Thymus (tissue), 11 donors: Measurements from ENCODE around the gene CNPY3. TPM values are rescaled to one million over a fixed set of nuclear protein-coding genes. Genes with fewer than 3 reads are reported as not detected.

Source experiments
- DNase-seq, 9 donors: peaks; one replicate each; pipeline ENCODE4 v3.0.0-alpha.2; 2013; ENCODE audit warnings: low spot score in 9 of 9, low read depth in 6 of 9, missing footprints in 1 of 9
- H3K27ac ChIP-seq, 2 donors: one replicate each; pipeline ENCODE4 v1.5.1; 2013; ENCODE audit warnings: control low read depth in 1 of 2, low read depth in 1 of 2, low read length in 1 of 2, mild to moderate bottlenecking in 1 of 2, moderate library complexity in 1 of 2
- H3K27me3 ChIP-seq, 2 donors: one replicate each; pipeline ENCODE4 v1.5.1; 2013; ENCODE audit warnings: low read length in 1 of 2; ENCODE audit not compliant: control insufficient read depth in 2 of 2, insufficient read depth in 1 of 2
- H3K36me3 ChIP-seq, 2 donors: one replicate each; pipeline ENCODE4 v1.5.1; 2013; ENCODE audit warnings: low read length in 1 of 2, mild to moderate bottlenecking in 1 of 2, moderate library complexity in 1 of 2; ENCODE audit not compliant: control insufficient read depth in 2 of 2, insufficient read depth in 2 of 2
- H3K4me1 ChIP-seq, 2 donors: one replicate each; pipeline ENCODE4 v1.5.1; 2013; ENCODE audit warnings: low read length in 2 of 2; ENCODE audit not compliant: control insufficient read depth in 2 of 2, insufficient read depth in 2 of 2
- H3K4me3 ChIP-seq, 2 donors: one replicate each; pipeline ENCODE4 v1.5.1; 2013; ENCODE audit warnings: low read length in 2 of 2, control low read depth in 1 of 2, mild to moderate bottlenecking in 1 of 2
- H3K9me3 ChIP-seq, 2 donors: one replicate each; pipeline ENCODE4 v1.5.1; 2013; ENCODE audit warnings: low read length in 1 of 2, mild to moderate bottlenecking in 1 of 2; ENCODE audit not compliant: control insufficient read depth in 2 of 2, insufficient read depth in 1 of 2
- WGBS: extraction: QIAGEN DNeasy Blood & Tissue Kit; methylation state at CpG from one replicate; pipeline ENCODE4 v1.1.7; 2013; 5-methylcytosine and 5-hydroxymethylcytosine counted together
- polyA plus RNA-seq: library from polyadenylated mRNA; stranded (reverse); fragments of 200-250 nt; gene quantifications from one replicate; pipeline ENCODE4 v1.2.3, GENCODE V29; 2013
- total RNA-seq: library from RNA; stranded (reverse); fragments of 120-200 nt; gene quantifications from one replicate; pipeline ENCODE4 v1.2.4, GENCODE V29; 2013
- donor health status: healthy.

CNPY3 gene
- total and polyA plus RNA-seq, 2 donors, result 59.3 to 62.6 TPM

- WGBS, result 60% methylated on average over 13 of the region's 13 CpGs
These were observed 30.6 kb downstream of the CNPY3 start for GRCh38 chr6:42959917-42960242.

GRCh38 chr6:42960243-42961019 is 31.2 kb downstream of the CNPY3 start, which contains the start of gene GNMT:
Gene GNMT (plus strand): TSS chr6:42960754. CDS start chr6:42960768, 14 bp downstream.
- DNase-seq, result peak in 2 of 9 donors; percentile 34 to 51

More at GRCh38 chr6:42959917-42960242, 30.6 kb downstream of the CNPY3 start:
- DNase-seq, result no peak
- Histone ChIP-seq H3K9me3 (peaks cover 0 to 4% of the 10 kb centered on the region in 2 donors), H3K27ac (no peak overlapping the region), H3K27me3 (peaks cover 0 to 14% of the 10 kb centered on the region in 2 donors), H3K4me3 (peak overlapping the region in 1 of 2 donors; percentile 26), H3K4me1 (peaks cover 14 to 51% of the 10 kb centered on the region in 2 donors), H3K36me3 (peaks cover 22 to 27% of the 10 kb centered on the region in 2 donors)

GRCh38 chr6:42961020-42961470 is 31.8 kb downstream of the CNPY3 start:
- Histone ChIP-seq H3K9me3 (peaks cover 0 to 4% of the 10 kb centered on the region in 2 donors), H3K27ac (no peak overlapping the region), H3K4me1 (peaks cover 14 to 52% of the 10 kb centered on the region in 2 donors), H3K27me3 (peaks cover 0 to 14% of the 10 kb centered on the region in 2 donors), H3K36me3 (peaks cover 34 to 38% of the 10 kb centered on the region in 2 donors), H3K4me3 (peak overlapping the region; percentile 26 to 41)
- WGBS, result 48% methylated on average over 15 of the region's 15 CpGs
- peak in 1 of 9 donors; percentile 20 for DNase-seq

More at GRCh38 chr6:42960243-42961019, 31.2 kb downstream of the CNPY3 start, which contains the start of gene GNMT:
- H3K27ac ChIP-seq, result no peak within 1 kb of the TSS
- peaks cover 28 to 32% of the 10 kb centered on the region in 2 donors for H3K36me3 ChIP-seq
- WGBS, result 7% methylated on average over 62 of the region's 62 CpGs
- H3K27me3 ChIP-seq, result peaks cover 0 to 14% of the 10 kb centered on the region in 2 donors
- peaks cover 14 to 52% of the 10 kb centered on the region in 2 donors for H3K4me1 ChIP-seq
- peak within 1 kb of the TSS; percentile 26 to 41 for H3K4me3 ChIP-seq
- H3K9me3 ChIP-seq, result peaks cover 0 to 4% of the 10 kb centered on the region in 2 donors

- DNase-seq, result no peak
- peaks cover 0 to 14% of the 10 kb centered on the region in 2 donors for H3K27me3 ChIP-seq
- H3K27ac ChIP-seq, result peak overlapping the region in 1 of 2 donors; percentile 74
- 97% methylated on average over 12 of the region's 12 CpGs for WGBS
- H3K9me3 ChIP-seq, result peaks cover 0 to 4% of the 10 kb centered on the region in 2 donors
- H3K4me3 ChIP-seq, result no peak overlapping the region
- H3K4me1 ChIP-seq, result peaks cover 14 to 52% of the 10 kb centered on the region in 2 donors
- peaks cover 43 to 46% of the 10 kb centered on the region in 2 donors for H3K36me3 ChIP-seq
These were observed 32.8 kb downstream of the CNPY3 start for GRCh38 chr6:42962096-42962495.

- DNase-seq, result peak in 5 of 9 donors; percentile 47 to 85 (median 69)
- 86% methylated on average over 13 of the region's 13 CpGs for WGBS
- Histone ChIP-seq H3K36me3 (peaks cover 47 to 52% of the 10 kb centered on the region in 2 donors), H3K4me3 (no peak overlapping the region), H3K4me1 (peaks cover 14 to 52% of the 10 kb centered on the region in 2 donors), H3K9me3 (peaks cover 0 to 4% of the 10 kb centered on the region in 2 donors), H3K27me3 (peaks cover 0 to 14% of the 10 kb centered on the region in 2 donors), H3K27ac (peak overlapping the region in 1 of 2 donors; percentile 74)
These were observed 33.4 kb downstream of the CNPY3 start for GRCh38 chr6:42962502-42963178.

- peaks cover 14 to 52% of the 10 kb centered on the region in 2 donors for H3K4me1 ChIP-seq
- peaks cover 0 to 14% of the 10 kb centered on the region in 2 donors for H3K27me3 ChIP-seq
- H3K27ac ChIP-seq, result peak overlapping the region in 1 of 2 donors; percentile 74
- no peak overlapping the region for H3K4me3 ChIP-seq
- peaks cover 51 to 56% of the 10 kb centered on the region in 2 donors for H3K36me3 ChIP-seq
- no peak for DNase-seq
- H3K9me3 ChIP-seq, result peaks cover 0 to 4% of the 10 kb centered on the region in 2 donors
- 96% methylated on average over 12 of the region's 12 CpGs for WGBS
These were observed 34.0 kb downstream of the CNPY3 start for GRCh38 chr6:42963179-42963854.

GRCh38 chr6:42963855-42964605 is 34.8 kb downstream of the CNPY3 start:
- WGBS, result 98% methylated on average over 9 of the region's 9 CpGs
- peak in 3 of 9 donors; percentile 43 to 72 (median 69) for DNase-seq
- Histone ChIP-seq H3K4me1 (peaks cover 14 to 52% of the 10 kb centered on the region in 2 donors), H3K4me3 (no peak overlapping the region), H3K9me3 (peaks cover 0 to 4% of the 10 kb centered on the region in 2 donors), H3K27ac (peak overlapping the region in 1 of 2 donors; percentile 74), H3K36me3 (peaks cover 58 to 63% of the 10 kb centered on the region in 2 donors), H3K27me3 (peaks cover 0 to 14% of the 10 kb centered on the region in 2 donors)

- no peaks in the 10 kb centered on the region for H3K27me3 ChIP-seq
- H3K27ac ChIP-seq, result no peak overlapping the region
- WGBS, result 91% methylated on average over 7 of the region's 7 CpGs
- peaks cover 64 to 88% of the 10 kb centered on the region in 2 donors for H3K36me3 ChIP-seq
- no peak overlapping the region for H3K4me3 ChIP-seq
- DNase-seq, result no peak
- peaks cover 11 to 34% of the 10 kb centered on the region in 2 donors for H3K4me1 ChIP-seq
- H3K9me3 ChIP-seq, result peaks cover 0 to 2% of the 10 kb centered on the region in 2 donors
These were observed 37.3 kb downstream of the CNPY3 start for GRCh38 chr6:42966571-42966970.
